Mesendoderm (in vitro differentiated cells): ENCODE measurements around the gene RBM38.

ENCODE experiments used
- DNase-seq: peaks from one replicate; pipeline ENCODE4 v3.0.0; 2013
- H2AK5ac ChIP-seq: 2 replicates; pipeline ENCODE4 v1.6.1; 2013; ENCODE audit warnings: low read length, inconsistent platforms
- H2BK120ac ChIP-seq: 2 replicates; pipeline ENCODE4 v1.6.1; 2013; ENCODE audit warnings: low read depth, mild to moderate bottlenecking, low read length, moderate library complexity, mixed read lengths
- H2BK15ac ChIP-seq: replicated peaks from 2 replicates; pipeline ENCODE4 v1.6.1; 2013; ENCODE audit warnings: low read depth, mild to moderate bottlenecking, moderate library complexity
- H2BK5ac ChIP-seq: 2 replicates; pipeline ENCODE4 v1.6.1; 2013; ENCODE audit warnings: low read length, inconsistent platforms
- H3K18ac ChIP-seq: 2 replicates; pipeline ENCODE4 v1.6.1; 2013; ENCODE audit warnings: mild to moderate bottlenecking, low read length, mixed read lengths
- H3K23ac ChIP-seq: one replicate; pipeline ENCODE4 v1.6.1; 2013; ENCODE audit warnings: low read length
- H3K27ac ChIP-seq: 2 replicates; pipeline ENCODE4 v1.5.1; 2013; ENCODE audit warnings: low read depth, mild to moderate bottlenecking, inconsistent platforms, low read length, moderate library complexity
- H3K27me3 ChIP-seq: 2 replicates; pipeline ENCODE4 v1.6.1; 2013; ENCODE audit warnings: low read length, control low read depth, mild to moderate bottlenecking, inconsistent platforms; ENCODE audit not compliant: insufficient read depth, poor library complexity
- H3K36me3 ChIP-seq: 2 replicates; pipeline ENCODE4 v1.6.1; 2013; ENCODE audit warnings: low read length, inconsistent platforms; ENCODE audit not compliant: control insufficient read depth, insufficient read depth
- H3K4ac ChIP-seq: one replicate; pipeline ENCODE4 v1.6.1; 2013; ENCODE audit warnings: low read depth, mild to moderate bottlenecking, low read length, moderate library complexity
- H3K4me1 ChIP-seq: 2 replicates; pipeline ENCODE4 v1.6.1; 2013; ENCODE audit warnings: low read depth, low read length, inconsistent platforms; ENCODE audit not compliant: control insufficient read depth
- H3K4me2 ChIP-seq: 2 replicates; pipeline ENCODE4 v1.6.1; 2013; ENCODE audit warnings: low read length
- H3K4me3 ChIP-seq: 2 replicates; pipeline ENCODE4 v1.5.1; 2013; ENCODE audit warnings: mild to moderate bottlenecking, low read length
- H3K56ac ChIP-seq: one replicate; pipeline ENCODE4 v1.6.1; 2013; ENCODE audit warnings: low read length
- H3K79me1 ChIP-seq: 2 replicates; pipeline ENCODE4 v1.6.1; 2013; ENCODE audit warnings: low read length, inconsistent platforms
- H3K79me2 ChIP-seq: 2 replicates; pipeline ENCODE4 v1.6.1; 2013; ENCODE audit warnings: mild to moderate bottlenecking, low read length; ENCODE audit not compliant: control insufficient read depth, insufficient read depth
- H3K9ac ChIP-seq: 2 replicates; pipeline ENCODE4 v1.6.1; 2013; ENCODE audit warnings: low read length, inconsistent platforms
- H4K5ac ChIP-seq: one replicate; pipeline ENCODE4 v1.6.1; 2013; ENCODE audit warnings: low read length
- H4K8ac ChIP-seq: one replicate; pipeline ENCODE4 v1.6.1; 2013; ENCODE audit warnings: low read depth, mild to moderate bottlenecking, control low read depth, low read length, moderate library complexity
- WGBS: extraction: QIAGEN DNeasy Blood & Tissue Kit; methylation state at CpG from one replicate; pipeline ENCODE4 v1.1.7; 2013; ENCODE audit warnings: low lambda C conversion rate, missing lambda C conversion rate; ENCODE audit not compliant: insufficient coverage; ENCODE audit errors: extremely low coverage; 5-methylcytosine and 5-hydroxymethylcytosine counted together

RBM38 gene

GRCh38 chr20:57450419-57450818 is 59.2 kb downstream of the RBM38 start:
- H3K18ac ChIP-seq: no peak overlapping the region
- no peak overlapping the region for H3K4me3 ChIP-seq
- H3K79me2 ChIP-seq: no peaks in the 10 kb centered on the region
- no peak overlapping the region for H2AK5ac ChIP-seq
- H4K8ac ChIP-seq: no peak overlapping the region
- no peak overlapping the region for H4K5ac ChIP-seq
- H2BK15ac ChIP-seq: no peak overlapping the region
- H3K23ac ChIP-seq: no peak overlapping the region
- no peak overlapping the region for H3K4me2 ChIP-seq
- no CpG with 5 or more reads among the region's 12 CpGs for WGBS
- no peak for DNase-seq
- no peak overlapping the region for H3K4ac ChIP-seq
- no peak overlapping the region for H3K56ac ChIP-seq
- H3K27me3 ChIP-seq: no peaks in the 10 kb centered on the region
- H3K4me1 ChIP-seq: no peaks in the 10 kb centered on the region
- no peak overlapping the region for H2BK120ac ChIP-seq
- H3K27ac ChIP-seq: no peak overlapping the region
- no peak overlapping the region for H3K9ac ChIP-seq
- H2BK5ac ChIP-seq: no peak overlapping the region
- no peaks in the 10 kb centered on the region for H3K79me1 ChIP-seq
- no peaks in the 10 kb centered on the region for H3K36me3 ChIP-seq

GRCh38 chr20:57450931-57451330 is 59.7 kb downstream of the RBM38 start:
- no peak overlapping the region for H2BK5ac ChIP-seq
- no peaks in the 10 kb centered on the region for H3K36me3 ChIP-seq
- H3K9ac ChIP-seq: no peak overlapping the region
- no CpG with 5 or more reads among the region's 13 CpGs for WGBS
- H4K8ac ChIP-seq: no peak overlapping the region
- no peaks in the 10 kb centered on the region for H3K79me2 ChIP-seq
- DNase-seq: no peak
- H2BK120ac ChIP-seq: no peak overlapping the region
- no peaks in the 10 kb centered on the region for H3K27me3 ChIP-seq
- H3K27ac ChIP-seq: no peak overlapping the region
- H3K4ac ChIP-seq: no peak overlapping the region
- no peak overlapping the region for H3K18ac ChIP-seq
- H3K4me3 ChIP-seq: no peak overlapping the region
- no peak overlapping the region for H2AK5ac ChIP-seq
- no peaks in the 10 kb centered on the region for H3K4me1 ChIP-seq
- H4K5ac ChIP-seq: no peak overlapping the region
- no peak overlapping the region for H3K56ac ChIP-seq
- no peaks in the 10 kb centered on the region for H3K79me1 ChIP-seq
- H3K4me2 ChIP-seq: no peak overlapping the region
- no peak overlapping the region for H3K23ac ChIP-seq
- H2BK15ac ChIP-seq: no peak overlapping the region

- no peak for DNase-seq
- H3K36me3 ChIP-seq: no peaks in the 10 kb centered on the region
- H3K79me2 ChIP-seq: no peaks in the 10 kb centered on the region
Observed at GRCh38 chr20:57451431-57451794, 60.2 kb downstream of the RBM38 start.

GRCh38 chr20:57451795-57452661 is 60.8 kb downstream of the RBM38 start:
- Histone ChIP-seq H3K4me2 (no peak overlapping the region), H3K18ac (no peak overlapping the region), H3K36me3 (no peaks in the 10 kb centered on the region), H3K4me3 (no peak overlapping the region), H2BK15ac (no peak overlapping the region), H3K56ac (no peak overlapping the region), H3K79me2 (no peaks in the 10 kb centered on the region), H2BK120ac (no peak overlapping the region), H2BK5ac (no peak overlapping the region), H3K4me1 (no peaks in the 10 kb centered on the region), H3K79me1 (no peaks in the 10 kb centered on the region), H3K23ac (no peak overlapping the region), H3K9ac (no peak overlapping the region), H4K8ac (no peak overlapping the region), H3K27ac (no peak overlapping the region), H2AK5ac (no peak overlapping the region), H3K4ac (no peak overlapping the region), H4K5ac (no peak overlapping the region), H3K27me3 (no peaks in the 10 kb centered on the region)
- WGBS: no CpG with 5 or more reads among the region's 21 CpGs
- DNase-seq: no peak

More at GRCh38 chr20:57451431-57451794, 60.2 kb downstream of the RBM38 start:
- H2BK120ac ChIP-seq: no peak overlapping the region
- H3K4me3 ChIP-seq: no peak overlapping the region
- H4K5ac ChIP-seq: no peak overlapping the region
- H2BK5ac ChIP-seq: no peak overlapping the region
- H3K18ac ChIP-seq: no peak overlapping the region
- H4K8ac ChIP-seq: no peak overlapping the region
- no peak overlapping the region for H3K4ac ChIP-seq
- WGBS: no CpG with 5 or more reads among the region's 7 CpGs
- no peaks in the 10 kb centered on the region for H3K27me3 ChIP-seq
- no peaks in the 10 kb centered on the region for H3K79me1 ChIP-seq
- H3K23ac ChIP-seq: no peak overlapping the region
- no peak overlapping the region for H2BK15ac ChIP-seq
- no peak overlapping the region for H3K27ac ChIP-seq
- H3K56ac ChIP-seq: no peak overlapping the region
- no peaks in the 10 kb centered on the region for H3K4me1 ChIP-seq
- H2AK5ac ChIP-seq: no peak overlapping the region
- H3K9ac ChIP-seq: no peak overlapping the region
- no peak overlapping the region for H3K4me2 ChIP-seq

GRCh38 chr20:57455386-57455785 is 64.2 kb downstream of the RBM38 start:
- Histone ChIP-seq H3K23ac (no peak overlapping the region), H3K56ac (no peak overlapping the region), H3K79me2 (no peaks in the 10 kb centered on the region), H3K27ac (no peak overlapping the region), H3K36me3 (no peaks in the 10 kb centered on the region), H2BK15ac (no peak overlapping the region), H4K5ac (no peak overlapping the region), H2AK5ac (no peak overlapping the region), H3K9ac (no peak overlapping the region), H3K79me1 (no peaks in the 10 kb centered on the region), H3K27me3 (no peaks in the 10 kb centered on the region), H3K18ac (no peak overlapping the region), H3K4me1 (no peaks in the 10 kb centered on the region), H3K4me3 (no peak overlapping the region), H2BK120ac (no peak overlapping the region), H4K8ac (no peak overlapping the region), H3K4me2 (no peak overlapping the region), H3K4ac (no peak overlapping the region), H2BK5ac (no peak overlapping the region)
- no CpG with 5 or more reads among the region's 3 CpGs for WGBS
- no peak for DNase-seq

DNA sequence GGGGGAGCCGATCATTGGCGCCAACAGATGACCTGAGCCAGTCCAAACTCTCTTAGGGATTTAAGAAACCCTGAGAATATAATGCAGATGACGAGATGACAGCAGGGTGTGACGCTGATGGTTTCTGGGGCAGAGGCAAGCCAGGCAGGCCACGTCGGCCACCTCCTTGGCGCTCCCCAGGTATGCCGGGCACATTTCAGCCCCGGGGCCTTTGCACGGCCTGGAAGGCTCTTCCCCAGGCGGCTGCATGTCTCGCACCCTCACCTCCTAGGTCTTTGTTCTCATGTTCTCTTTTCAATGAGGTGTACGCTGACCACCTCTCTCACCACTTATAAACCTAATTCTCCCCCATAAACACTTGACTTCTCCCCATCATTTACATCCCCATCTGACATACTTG is 64.9 kb downstream of the RBM38 start:
- H3K56ac ChIP-seq: no peak overlapping the region
- H2BK120ac ChIP-seq: no peak overlapping the region
- no peak overlapping the region for H3K9ac ChIP-seq
- no peaks in the 10 kb centered on the region for H3K79me2 ChIP-seq
- no peak overlapping the region for H3K27ac ChIP-seq
- H3K18ac ChIP-seq: no peak overlapping the region
- no peak overlapping the region for H3K4me3 ChIP-seq
- WGBS: no CpG with 5 or more reads among the region's 13 CpGs
- H3K4me1 ChIP-seq: no peaks in the 10 kb centered on the region
- H3K4me2 ChIP-seq: no peak overlapping the region
- no peak overlapping the region for H2BK15ac ChIP-seq
- H3K4ac ChIP-seq: no peak overlapping the region
- no peaks in the 10 kb centered on the region for H3K79me1 ChIP-seq
- no peaks in the 10 kb centered on the region for H3K36me3 ChIP-seq
- no peak overlapping the region for H4K5ac ChIP-seq
- no peak for DNase-seq
- no peak overlapping the region for H4K8ac ChIP-seq
- no peaks in the 10 kb centered on the region for H3K27me3 ChIP-seq
- no peak overlapping the region for H2AK5ac ChIP-seq
- H2BK5ac ChIP-seq: no peak overlapping the region
- no peak overlapping the region for H3K23ac ChIP-seq
